ENCODE measurements around the gene RAPGEF1. TPM values are rescaled to one million over a fixed set of nuclear protein-coding genes. Genes with fewer than 3 reads are reported as not detected.

RAPGEF1 gene
- total RNA-seq, 2 donors from 2014 or later, result 59.7 to 73.0 TPM

GRCh38 chr9:131605770-131606590 lies 133.9 kb downstream of the RAPGEF1 start:
- Histone ChIP-seq H3K27ac (no peak overlapping the region), H3K4me3 (no peak overlapping the region), H3K36me3 (peaks cover 16% of the 10 kb centered on the region), H3K27me3 (replicated peaks; ENCODE audit: insufficient read depth) (no peaks in the 10 kb centered on the region), H3K9me3 (no peaks in the 10 kb centered on the region), H3K4me1 (ENCODE audit: control insufficient read depth in 1 of 2, low read depth in 2 of 2) (peaks cover 24 to 37% of the 10 kb centered on the region in 2 donors)
- ATAC-seq (ENCODE audit: insufficient number of reproducible peaks, low FRiP score, low read depth), result no peak
- DNase-seq (ENCODE audit: low spot score), result no peak
- no peak for TF ChIP-seq CTCF (IDR thresholded peaks at IDR 0.05)

DNA sequence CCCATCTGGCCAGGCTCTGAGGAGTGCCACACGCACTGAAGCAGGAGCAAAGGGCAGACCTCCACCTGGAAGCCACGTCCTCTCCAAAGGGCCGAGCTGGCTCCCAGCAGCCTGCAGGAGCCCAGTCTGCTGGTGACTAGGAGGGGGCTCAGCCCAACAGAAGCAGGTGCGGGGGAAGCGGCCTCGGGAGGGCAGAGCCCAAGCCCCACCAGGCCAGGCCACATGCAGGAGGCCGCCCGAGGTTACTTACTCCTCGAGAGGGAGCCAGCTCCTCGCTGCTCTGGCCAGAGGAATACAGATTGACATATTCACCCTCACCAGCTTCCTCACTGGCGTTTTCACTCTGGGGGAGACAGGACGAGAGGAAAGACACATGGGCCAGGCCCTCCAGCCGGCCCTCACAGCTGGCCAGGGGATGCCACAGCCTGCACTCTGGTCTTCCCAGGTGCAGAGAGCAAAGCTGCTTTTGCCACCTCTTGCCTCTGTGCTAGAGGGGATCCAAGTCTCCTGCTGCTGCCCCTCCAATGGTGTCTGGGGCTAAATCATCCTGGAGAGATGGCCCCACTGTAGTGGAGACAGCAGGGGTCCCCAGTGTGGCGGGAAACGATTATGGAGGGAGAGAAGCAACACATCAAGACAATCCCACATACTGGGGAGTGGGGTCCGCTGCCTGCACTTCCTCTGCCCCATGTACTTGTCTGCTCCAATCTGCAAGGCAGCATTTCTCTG lies 136.0 kb downstream of the RAPGEF1 start:
- no peak for DNase-seq (ENCODE audit: low spot score)
- no peaks in the 10 kb centered on the region for H3K9me3 ChIP-seq
- no peak overlapping the region for H3K4me3 ChIP-seq
- no peak for ATAC-seq (ENCODE audit: insufficient number of reproducible peaks, low FRiP score, low read depth)
- no peaks in the 10 kb centered on the region for H3K27me3 ChIP-seq (replicated peaks; ENCODE audit: insufficient read depth)
- no peak overlapping the region for H3K27ac ChIP-seq
- H3K4me1 ChIP-seq (ENCODE audit: control insufficient read depth in 1 of 2, low read depth in 2 of 2), result peaks cover 7 to 16% of the 10 kb centered on the region in 2 donors
- peaks cover 20% of the 10 kb centered on the region for H3K36me3 ChIP-seq
- TF ChIP-seq CTCF (IDR thresholded peaks at IDR 0.05), result no peak

DNA sequence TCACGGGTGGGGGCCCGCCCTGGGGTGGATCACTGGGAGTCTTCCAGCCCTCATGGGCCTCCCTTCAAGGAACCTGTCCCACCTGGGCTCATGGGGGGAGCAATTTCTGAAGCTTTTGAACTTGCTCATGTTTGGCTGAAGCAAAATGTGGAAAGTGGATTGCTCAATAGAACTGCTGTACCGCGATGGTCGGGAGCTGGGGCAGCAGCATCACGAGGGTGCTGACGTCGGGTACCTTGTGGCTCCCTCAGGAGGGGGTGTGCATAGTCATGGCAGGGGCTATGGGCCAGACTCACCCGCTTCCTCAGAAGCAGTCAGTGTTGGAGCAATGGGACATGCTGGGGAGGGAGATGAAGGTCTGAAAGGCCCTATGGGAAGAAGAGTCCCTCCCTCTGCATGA lies 136.7 kb downstream of the RAPGEF1 start:
- no peak overlapping the region for H3K27ac ChIP-seq
- H3K9me3 ChIP-seq, result no peaks in the 10 kb centered on the region
- no peak for TF ChIP-seq CTCF (IDR thresholded peaks at IDR 0.05)
- H3K36me3 ChIP-seq, result peaks cover 23% of the 10 kb centered on the region
- ATAC-seq (ENCODE audit: insufficient number of reproducible peaks, low FRiP score, low read depth) (no peak), DNase-seq (ENCODE audit: low spot score) (no peak)
- no peaks in the 10 kb centered on the region for H3K27me3 ChIP-seq (replicated peaks; ENCODE audit: insufficient read depth)
- peaks cover 5 to 11% of the 10 kb centered on the region in 2 donors for H3K4me1 ChIP-seq (ENCODE audit: control insufficient read depth in 1 of 2, low read depth in 2 of 2)
- no peak overlapping the region for H3K4me3 ChIP-seq

DNA sequence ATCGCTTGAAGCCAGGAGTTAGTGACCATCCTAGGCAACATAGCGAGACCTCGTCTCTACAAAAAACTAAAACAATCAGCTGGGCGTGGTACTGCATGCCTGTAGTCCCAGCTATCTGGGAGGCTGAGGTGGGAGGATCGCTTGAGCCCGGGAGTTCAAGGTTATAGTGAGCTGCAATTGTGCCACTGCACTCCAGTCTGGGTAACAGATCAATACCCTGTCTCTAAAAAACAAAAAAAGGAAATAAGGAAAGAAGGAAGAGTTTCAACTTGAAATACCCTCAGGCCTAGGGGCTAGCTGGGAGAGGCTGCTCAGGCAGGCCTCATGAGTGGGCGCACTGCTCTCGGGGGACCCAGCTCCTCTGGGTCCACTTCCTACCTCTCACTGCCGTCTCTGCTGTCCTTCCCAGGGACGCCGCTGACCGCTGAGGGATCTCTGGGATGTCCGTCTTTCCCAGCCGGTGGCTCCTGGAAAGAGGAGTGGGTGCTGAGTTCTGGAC lies 138.1 kb downstream of the RAPGEF1 start:
- Histone ChIP-seq H3K27me3 (replicated peaks; ENCODE audit: insufficient read depth) (no peaks in the 10 kb centered on the region), H3K27ac (no peak overlapping the region), H3K9me3 (no peaks in the 10 kb centered on the region), H3K36me3 (peaks cover 38% of the 10 kb centered on the region), H3K4me1 (ENCODE audit: control insufficient read depth in 1 of 2, low read depth in 2 of 2) (no peaks in the 10 kb centered on the region), H3K4me3 (no peak overlapping the region)
- ATAC-seq (ENCODE audit: insufficient number of reproducible peaks, low FRiP score, low read depth), result no peak
- TF ChIP-seq CTCF (IDR thresholded peaks at IDR 0.05), result no peak
- no peak for DNase-seq (ENCODE audit: low spot score)

DNA sequence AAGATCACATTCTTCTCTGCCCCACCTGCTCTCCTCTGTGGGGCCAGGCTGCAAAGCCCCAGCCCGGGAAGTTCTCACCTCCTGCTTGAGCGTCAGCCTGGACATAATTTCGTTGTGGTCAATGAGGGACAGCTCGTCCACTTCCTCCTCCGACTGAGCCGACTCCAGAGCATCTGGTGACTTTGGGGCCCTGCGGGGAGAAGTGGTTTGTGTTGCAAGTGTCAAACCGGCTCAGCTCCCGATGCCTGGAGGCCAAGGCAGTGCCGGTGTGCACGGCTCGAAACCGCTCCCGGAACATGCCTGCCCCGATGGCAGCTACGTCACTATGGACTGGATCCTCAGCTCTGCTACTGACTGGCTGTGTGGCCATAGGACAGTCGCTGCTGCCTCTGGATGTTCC lies 141.8 kb downstream of the RAPGEF1 start:
- TF ChIP-seq CTCF (IDR thresholded peaks at IDR 0.05), result no peak
- no peak for DNase-seq (ENCODE audit: low spot score)
- Histone ChIP-seq H3K4me3 (no peak overlapping the region), H3K27ac (no peak overlapping the region), H3K27me3 (replicated peaks; ENCODE audit: insufficient read depth) (no peaks in the 10 kb centered on the region), H3K4me1 (ENCODE audit: control insufficient read depth in 1 of 2, low read depth in 2 of 2) (no peaks in the 10 kb centered on the region), H3K36me3 (peaks cover 61% of the 10 kb centered on the region), H3K9me3 (no peaks in the 10 kb centered on the region)
- ATAC-seq (ENCODE audit: insufficient number of reproducible peaks, low FRiP score, low read depth), result no peak

Data from thoracic aorta (tissue), 2 donors.